Right ventricle myocardium inferior (tissue), 1 donor: ENCODE data around the gene DDX49. TPM values are rescaled to one million over a fixed set of nuclear protein-coding genes. Genes with fewer than 3 reads are reported as not detected.
"Not testable (repeated sequence)": the region's sequence is repeated elsewhere in the genome, so short reads cannot be mapped to it uniquely, and the experiment has no call there.

Source experiments
- ATAC-seq: fragments of 200-7000 bp; cut with Tn5 transposase; one replicate; pipeline ENCODE4 v1.9.1; 2020; ENCODE audit warnings: mild to moderate bottlenecking, moderate library complexity
- DNase-seq: peaks from one replicate; pipeline ENCODE4 v3.0.0; 2021; ENCODE audit errors: missing footprints
- intact Hi-C: fragments of 100-400 bp; cut with DNase I; formaldehyde crosslinking; loops from one replicate; pipeline ENCODE4 v1.11.0; 2022
- total RNA-seq: library from RNA; stranded (reverse); fragmentation: NEBNext Ultra II Directional; extraction: Animal tissue kit (Norgen Biotek cat#: 25700); gene quantifications from one replicate; pipeline ENCODE4 v1.2.1, GENCODE V29; 2021
- donor health status: DM: no; HTN: yes; CAD: no; lungs with severe emphysema.

DDX49 gene
- total RNA-seq, 1 donor from 2014 or later, result 25.6 TPM

DNA sequence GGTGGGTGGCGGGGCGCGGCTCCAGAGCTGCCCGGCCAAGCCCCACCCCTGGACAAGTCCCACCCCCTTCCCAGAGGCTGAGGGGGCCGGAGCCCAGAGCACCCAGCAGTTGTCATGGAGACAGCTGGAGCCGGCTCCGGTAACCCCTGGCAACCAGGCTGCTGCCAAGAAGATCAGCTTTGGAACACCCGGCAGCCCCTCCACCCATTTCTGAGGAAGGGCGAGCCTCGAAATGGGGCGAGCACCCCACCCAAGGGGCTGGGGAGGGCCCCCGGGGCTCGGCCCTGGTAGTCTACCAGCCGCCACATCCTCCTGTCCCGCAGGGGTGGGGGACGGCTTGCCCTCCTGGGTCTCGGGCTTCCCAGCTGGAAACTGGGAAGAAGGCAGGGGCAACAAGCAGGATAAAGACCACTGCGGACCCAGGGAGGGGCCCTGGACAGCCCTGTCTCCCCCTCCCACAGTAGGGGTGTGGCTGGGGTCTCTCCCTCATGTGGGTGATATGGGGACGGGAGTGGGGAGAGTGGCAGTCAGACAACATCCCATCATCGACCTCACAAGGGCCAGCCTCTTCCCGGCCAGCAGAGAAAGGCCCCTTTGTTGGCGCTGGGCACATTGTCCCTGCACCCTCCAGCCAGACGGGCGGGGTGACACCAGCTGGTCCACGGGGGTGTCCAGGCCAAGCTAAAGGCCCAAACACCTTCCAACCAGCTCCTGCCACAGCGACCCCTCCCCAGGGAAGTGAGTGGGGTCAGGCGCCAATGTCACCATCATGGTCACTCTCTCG, 25.1 kb upstream of the DDX49 start:
- no peak for DNase-seq
- intact Hi-C loops, result loop anchor here (10.0 kb wide), 1 partner anchor 90 kb away; no protein-coding TSS in a partner anchor
- no peak for ATAC-seq

DNA sequence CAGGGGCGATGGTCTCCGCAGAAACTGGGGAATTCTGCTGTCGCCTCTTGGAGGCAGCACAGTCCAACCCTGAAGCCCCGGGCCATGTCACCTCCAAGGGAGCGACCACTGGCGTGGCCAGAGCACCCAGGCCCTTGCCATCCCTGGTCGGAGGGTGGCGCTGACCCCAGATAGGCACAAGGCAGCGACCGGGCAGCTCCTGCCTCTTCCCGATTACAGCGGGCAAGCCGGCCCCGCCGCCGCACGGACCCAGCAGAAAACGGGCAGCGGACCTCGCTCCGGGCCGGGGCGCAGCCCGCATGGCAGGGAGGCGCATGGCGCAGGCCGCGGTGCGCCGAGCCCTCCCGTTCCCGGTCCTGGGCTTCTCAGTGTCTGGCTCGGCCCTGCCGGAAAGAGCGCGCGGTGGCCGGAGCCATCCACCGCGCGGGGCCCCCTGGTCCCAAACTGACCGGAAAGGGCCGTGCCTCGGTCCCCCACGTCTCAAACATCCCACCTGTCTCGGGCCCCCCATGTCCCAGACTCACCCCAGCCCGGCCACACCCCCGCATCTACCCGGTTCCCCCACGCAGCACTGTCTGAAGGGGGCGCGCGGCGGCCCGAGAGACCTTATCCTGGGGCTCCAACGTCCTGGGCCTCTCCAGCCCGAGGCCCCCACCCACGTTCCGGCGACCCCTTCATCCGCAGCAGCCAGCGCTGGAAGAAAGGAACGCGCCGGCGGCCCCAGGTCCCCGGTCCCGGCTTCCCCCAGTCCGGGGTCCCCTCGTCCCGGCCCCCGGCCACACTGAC, 24.3 kb upstream of the DDX49 start:
- intact Hi-C loops, result loop anchor here (10.0 kb wide), 1 partner anchor 90 kb away; no protein-coding TSS in a partner anchor
- no peak for ATAC-seq
- DNase-seq, result no peak

DNA sequence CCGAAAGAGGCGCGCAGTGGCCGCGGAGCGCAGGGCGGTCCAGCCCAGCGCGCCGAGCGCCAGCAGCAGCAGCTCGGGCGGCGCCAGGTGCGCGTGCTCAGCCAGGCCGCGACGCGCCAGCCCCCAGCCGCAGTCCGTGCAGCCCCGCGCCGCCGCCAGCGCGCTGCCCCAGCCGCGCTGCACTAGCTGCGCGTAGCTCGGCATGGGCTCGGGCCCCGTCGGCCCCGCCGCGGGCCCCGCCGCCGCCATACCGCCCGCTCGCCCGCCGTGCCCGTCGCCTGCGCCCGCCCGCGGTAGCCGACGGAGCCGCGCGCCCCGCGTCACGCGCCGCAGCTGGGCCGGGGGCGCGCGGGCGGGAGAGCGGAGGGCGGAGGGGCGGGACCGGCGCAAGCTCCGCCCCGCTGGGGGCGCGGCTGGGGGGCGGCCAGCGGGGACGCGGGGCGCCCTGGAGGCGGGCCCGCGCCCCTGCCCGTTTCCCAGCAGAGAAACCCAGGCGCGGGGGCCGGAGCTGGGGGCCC, 23.6 kb upstream of the DDX49 start, which contains the start of gene CERS1:
Gene CERS1, minus strand, starts transcription at position 335 of the 518 bp plus-strand sequence. Its CDS starts 86 bp downstream, at position 249.
- ATAC-seq, result no peak
- no peak for DNase-seq
- intact Hi-C loops, result loop anchor here (10.0 kb wide), 1 partner anchor 89 kb away; no protein-coding TSS in a partner anchor

DNA sequence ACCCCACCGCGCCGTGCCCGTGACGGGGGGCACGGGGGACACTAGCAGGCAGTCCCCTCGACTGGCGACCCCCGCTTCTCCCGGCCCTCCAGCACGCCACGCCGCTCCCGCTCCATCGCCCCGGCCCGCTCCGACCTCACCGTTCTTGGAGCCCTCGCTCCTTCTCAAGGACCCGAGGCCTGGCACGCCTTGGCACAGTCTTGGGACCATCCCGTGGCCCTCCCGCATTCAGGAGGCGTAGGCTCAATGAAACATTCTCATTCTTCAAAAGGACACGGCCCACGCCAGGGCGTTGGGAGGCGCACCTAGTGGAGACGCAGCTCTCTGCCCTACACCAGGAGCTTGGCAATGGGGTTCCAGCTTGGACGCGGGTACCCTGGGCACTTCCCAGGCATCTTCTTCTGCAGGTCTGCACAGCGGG, 23.1 kb upstream of the DDX49 start:
- DNase-seq (no peak), ATAC-seq (no peak)
- intact Hi-C loops, result loop anchor here (10.0 kb wide), 1 partner anchor 88 kb away; no protein-coding TSS in a partner anchor

DNA sequence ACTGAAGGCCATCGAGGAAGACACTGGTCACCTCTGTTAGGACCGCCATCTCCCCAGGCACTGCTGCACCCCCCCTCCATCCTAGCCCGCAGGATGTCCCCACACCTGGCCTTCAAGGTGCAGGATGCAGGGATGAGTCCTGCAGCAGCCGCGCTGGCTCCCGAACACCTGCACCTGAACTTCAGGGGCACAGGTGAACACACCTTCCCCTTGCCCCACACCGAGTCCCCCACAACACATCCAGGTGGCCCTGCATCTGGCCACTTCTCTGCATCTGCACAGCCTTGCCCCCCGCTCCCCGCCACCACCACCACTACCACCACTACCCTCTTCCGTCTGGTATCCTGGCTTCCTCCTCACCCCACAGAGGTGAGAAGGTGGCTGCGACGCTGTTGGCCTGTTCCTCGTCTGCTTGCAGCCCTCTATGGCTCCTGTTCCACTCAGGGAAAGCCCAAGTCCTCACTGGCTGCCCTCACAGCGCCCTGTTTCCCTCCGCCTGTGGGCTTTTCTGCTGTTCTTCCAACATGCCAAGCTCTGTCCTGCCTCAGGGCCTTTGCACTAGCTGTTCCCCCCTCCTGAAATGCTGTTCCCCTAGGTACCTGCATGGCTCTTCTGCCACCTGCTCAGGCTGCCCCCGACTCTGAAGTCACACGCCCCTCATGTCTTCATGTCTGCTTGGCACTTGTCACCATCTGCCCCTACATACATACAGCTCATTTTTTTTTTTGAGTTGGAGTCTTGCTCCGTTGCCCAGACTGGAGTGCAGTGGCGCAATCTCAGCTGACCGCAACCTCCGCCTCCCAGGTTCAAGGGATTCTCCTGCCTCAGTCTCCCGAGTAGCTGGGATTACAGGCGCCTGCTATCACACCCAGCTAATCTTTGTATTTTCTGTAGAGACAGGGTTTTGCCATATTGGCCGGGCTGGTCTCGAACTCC, 22.2 kb upstream of the DDX49 start:
- DNase-seq, result no peak
- intact Hi-C loops, result loop anchor here (10.0 kb wide), 1 partner anchor 87 kb away; no protein-coding TSS in a partner anchor
- ATAC-seq, result no peak

DNA sequence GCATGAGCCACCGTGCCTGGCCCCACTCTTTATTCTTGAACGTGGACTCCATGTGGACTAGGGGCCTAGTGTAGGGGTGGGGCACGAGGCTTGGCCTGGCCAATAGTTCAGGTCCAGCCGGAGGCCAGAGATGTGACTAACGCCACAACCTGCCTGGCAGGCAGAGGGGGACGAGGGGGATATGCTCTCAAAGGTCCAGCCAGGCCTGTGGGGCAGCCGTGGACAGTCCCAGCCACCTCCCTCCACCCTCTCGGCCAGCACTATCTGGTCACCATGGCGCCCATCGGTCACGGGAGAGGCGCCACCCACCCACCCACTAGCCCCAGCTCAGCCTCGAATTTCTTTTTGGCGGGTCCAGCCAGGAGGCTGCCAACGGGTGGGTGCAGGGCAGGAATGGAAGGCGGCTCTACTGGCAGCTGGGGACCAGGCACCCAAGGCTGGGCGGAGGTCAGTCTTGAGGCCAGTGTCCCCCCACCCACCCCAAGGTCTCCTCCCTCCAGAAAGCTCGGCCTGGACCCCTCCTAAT, 21.4 kb upstream of the DDX49 start:
- intact Hi-C loops, result loop anchor here (10.0 kb wide), 1 partner anchor 87 kb away; no protein-coding TSS in a partner anchor
- ATAC-seq, result no peak

DNA sequence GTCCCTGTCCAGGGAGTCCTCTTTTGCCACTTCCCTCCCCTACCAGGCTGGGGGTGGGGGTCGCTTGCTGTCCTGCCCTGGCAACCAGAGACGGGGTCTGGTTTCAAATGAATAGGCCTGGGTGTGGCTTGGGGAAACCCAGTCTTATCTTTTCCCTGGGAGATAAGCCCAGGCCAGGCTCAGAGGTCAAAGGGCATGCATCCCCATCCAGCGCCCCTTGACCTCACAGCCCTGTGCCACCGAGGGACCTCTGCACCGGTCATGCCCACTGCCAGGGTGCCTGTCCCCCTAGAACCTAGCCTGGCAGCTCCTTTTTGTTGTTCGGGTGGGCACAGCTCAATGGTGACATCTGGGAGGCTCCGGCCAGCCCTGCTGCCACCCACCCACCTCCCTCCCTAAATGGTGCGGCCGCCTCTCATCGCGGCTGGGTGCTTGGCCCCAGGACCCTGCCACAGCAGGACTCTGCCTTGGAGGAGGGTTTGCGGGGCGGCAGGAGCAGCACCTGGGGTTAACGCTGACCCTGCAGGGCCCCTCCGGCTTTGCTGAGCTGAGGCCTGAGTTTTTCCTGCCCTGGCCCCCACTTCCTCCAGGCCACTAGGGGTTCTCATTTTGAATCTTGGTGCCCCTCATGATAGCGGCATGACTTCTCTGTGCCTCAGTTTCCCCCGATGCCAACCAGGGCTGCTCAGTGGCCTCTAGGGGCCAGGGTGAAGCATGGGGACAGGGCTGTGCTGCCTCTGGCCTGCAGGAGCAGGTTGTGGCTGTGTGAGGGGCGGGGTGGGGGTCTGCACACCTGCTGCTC, 20.7 kb upstream of the DDX49 start:
- DNase-seq, result no peak
- no peak for ATAC-seq
- intact Hi-C loops, result loop anchor here (10.0 kb wide), 1 partner anchor 86 kb away; no protein-coding TSS in a partner anchor

More for the DNA sequence above, 21.4 kb upstream of the DDX49 start:
- DNase-seq, result no peak

DNA sequence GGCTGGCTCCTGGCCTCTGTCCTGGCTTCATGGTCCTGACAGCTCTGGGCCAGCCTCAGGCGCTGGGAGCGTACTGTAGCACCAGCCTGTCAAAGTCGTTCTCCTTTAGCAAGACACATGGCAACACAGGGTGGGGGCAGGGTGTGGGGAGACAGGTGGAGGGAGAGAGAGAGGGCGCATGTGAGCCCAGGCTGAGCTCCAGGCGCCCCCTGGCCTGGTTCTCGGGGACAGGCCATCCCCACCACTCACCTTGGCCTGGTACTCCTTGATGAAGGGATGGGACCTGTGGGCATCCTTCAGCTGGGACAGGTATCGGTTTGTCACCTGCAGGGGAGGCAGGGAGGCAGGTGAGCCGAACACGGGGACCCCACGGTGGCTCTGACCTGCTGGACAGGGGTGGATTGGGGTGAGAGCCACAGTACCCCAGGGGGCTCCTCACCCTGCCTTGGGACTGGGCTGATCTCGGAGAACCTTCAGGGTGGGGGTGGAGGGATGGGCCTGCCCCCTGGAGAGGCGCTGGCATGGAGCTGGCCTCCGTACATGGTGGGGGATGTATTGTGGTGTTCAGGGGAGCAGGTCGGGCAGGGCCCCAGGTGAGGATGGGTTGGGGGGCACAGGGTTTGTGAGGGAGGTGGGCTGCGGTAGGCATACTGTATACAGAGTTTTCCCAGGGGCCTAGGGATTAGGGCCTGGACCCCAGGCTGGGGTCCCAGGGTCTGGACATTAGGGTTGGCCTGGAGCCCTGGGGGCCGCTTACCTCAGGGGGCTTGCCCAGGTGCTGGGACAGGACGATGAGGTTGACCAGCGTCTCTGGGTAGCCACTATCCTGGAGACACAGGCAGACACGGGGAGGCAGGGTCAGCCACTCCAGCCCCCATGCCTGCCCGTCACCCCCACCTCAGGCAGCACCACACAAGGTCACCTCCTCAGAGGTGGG, 19.6 kb upstream of the DDX49 start:
- intact Hi-C loops, result loop anchor here (10.0 kb wide), 1 partner anchor 85 kb away; no protein-coding TSS in a partner anchor
- no peak for ATAC-seq
- no peak for DNase-seq

DNA sequence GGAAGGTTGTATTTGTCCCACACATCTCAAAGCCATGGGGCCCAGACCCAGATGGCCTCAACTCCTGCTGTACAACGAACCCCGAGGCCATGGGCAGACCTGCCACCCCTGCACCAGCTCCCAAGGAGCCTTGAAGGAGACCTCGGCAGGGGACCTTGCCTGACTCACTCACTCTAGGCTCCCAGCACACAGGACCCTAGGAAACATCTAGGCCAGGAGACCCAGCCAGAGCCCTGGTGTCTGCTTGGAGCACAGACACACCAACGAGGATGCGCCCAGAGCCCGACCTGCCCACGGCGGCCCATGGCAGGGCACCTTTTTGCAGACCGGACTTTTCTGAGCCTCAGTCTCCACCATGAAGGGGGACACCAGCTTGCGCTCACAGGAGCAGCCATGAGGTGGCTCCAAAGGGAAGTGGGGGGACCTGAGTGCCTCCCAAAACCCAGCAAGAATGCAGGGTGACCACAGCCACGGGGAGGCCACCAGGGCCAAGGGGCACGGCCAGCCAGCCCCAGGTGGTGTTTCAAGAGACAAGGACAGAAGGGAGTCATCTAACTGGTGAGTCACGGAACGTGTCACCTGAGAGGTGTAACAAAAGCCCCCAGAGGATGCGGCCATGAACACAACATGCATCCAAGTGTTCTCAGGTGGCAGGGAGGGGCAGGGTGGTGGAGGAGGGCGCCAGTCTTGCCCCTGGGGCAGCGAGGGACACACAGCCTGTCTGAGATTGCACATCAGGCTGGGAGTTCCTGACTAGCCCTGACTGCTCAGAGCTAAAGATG, 18.6 kb upstream of the DDX49 start:
- DNase-seq (no peak), ATAC-seq (no peak)
- intact Hi-C loops, result no loop called here

DNA sequence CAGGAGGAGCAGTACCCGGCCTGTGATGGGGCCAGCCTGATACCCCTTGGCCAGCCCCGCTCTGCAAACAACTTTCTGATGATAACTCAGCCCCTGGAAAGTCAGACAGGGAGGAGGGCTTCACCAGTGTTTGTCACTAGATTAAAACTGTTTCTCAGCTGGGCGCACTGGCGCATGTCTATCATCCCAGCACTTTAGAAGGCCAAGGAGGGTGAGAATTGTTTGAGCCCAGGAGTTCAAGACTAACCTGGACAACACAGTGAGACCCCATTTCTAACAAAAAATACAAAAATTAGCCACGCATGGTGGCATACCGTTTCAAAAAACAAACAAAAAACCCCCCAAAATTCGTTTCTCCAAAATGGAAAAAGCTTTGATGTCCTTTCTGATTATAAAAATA, 18.0 kb upstream of the DDX49 start:
- DNase-seq (no peak), ATAC-seq (no peak)
- intact Hi-C loops, result no loop called here

DNA sequence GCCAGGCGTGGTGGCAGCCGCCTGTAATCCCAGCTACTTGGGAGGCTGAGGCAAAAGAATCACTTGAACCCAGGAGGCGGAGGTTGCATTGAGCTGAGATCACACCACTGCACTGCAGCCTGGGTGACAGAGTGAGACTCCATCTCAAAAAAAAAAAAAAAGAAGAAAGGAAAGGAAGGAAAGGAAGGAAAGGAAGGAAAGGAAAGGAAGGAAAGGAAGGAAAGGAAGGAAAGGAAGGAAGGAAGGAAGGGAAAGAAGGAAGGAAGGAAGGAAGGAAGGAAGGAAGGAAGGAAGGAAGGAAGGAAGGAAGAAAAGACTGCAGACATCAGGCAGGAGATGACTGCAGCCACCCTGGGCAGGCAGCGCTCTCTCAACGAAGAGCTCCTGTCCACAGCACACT, 17.0 kb upstream of the DDX49 start:
- ATAC-seq, DNase-seq, intact Hi-C loops: not testable (repeated sequence)

DNA sequence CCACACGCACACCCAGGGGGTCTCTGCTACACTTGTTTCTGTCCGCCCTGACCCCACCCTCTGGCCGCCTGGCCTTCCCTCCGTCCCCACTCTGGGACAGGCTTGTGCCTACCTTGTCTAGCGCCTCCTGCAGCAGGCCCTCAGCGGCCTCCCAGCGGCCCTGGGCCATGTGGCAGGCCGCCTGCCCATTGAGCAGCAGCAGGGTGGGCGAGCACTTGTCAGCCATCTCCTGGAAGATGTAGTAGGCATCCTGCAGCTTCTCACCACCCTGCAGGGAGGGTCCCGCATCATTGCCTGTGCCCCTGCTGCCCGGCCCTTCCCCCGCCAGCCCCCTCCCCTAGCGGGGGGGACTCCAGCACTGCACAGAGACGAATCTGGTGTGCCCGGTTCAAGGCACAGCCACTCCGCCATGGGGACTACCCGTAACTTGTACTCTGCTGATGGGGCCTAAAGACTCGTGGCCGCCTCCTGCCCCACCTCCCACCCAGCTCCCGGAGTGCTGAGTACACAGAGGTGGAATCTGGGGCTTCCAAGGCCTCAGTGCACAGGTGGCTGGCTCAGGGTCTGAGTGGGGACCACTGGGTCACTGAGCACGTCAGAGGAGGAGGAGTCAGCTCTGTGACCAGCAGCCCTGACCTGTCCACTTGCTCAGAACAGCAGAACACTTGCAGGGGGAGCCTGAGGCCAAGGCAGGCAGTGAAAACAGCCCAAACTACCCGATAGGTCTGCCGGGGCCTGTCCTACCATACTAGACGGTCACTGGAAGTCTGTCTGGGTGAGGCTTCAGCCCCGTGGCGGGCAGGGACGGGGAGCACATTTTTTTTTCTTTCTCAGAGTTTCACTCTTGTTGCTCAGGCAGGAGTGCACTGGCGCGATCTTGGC, 16.1 kb upstream of the DDX49 start:
- ATAC-seq (no peak), DNase-seq (no peak)
- intact Hi-C loops, result no loop called here

DNA sequence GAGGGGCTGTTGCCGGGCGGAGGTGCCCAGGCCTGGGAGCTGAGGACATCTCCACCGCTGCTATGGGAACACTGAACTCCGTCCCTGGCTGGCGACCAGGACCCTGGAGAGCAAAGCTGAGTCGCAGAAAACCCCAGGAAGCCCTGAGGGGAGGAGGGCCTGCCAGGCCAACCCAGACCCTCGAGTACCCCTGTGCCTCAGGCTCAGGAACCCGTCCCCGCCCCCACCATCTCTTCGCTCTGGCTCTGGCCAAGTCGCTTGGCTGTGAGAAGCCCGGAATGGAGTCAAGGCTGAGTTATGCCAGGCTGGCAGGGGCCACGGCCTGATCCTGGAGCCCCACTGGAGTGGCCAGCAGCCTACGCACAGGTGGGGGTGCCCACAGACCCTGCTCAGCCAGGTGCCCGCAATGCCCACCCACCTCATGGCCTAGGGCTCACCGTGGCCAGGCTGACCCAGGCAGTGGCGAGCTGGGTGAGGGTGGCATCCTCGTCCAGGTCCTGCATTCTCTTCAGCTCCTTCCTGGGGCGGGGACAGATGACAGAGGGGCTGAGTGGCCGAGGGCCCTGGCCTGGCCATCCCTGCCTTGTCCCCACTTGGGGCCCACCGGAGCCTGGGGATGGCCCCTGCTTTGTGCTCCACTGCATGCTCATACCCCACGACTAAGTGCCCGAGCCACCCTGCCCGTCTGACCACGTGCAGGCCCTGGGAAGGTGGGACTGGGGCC, 15.0 kb upstream of the DDX49 start:
- ATAC-seq (no peak), DNase-seq (no peak)
- intact Hi-C loops, result no loop called here

DNA sequence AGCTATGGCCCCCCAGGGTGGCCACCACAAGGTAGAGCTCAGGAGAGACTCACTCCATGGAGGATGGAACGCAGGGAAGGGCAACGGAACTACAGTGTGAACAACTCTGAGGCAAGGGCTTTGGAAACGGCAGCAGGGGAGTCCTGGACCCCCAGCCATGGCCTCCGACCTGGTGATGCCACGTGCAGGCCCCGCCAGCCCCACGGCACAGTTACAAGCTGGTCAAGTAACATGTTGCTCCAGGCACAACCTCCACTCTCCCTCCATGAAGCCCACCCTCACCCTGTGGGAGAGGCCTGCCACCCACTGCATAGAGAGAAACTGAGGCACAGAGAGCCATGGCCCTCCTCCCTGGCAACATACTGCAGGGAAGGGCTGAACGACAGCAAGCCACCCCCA, 14.5 kb upstream of the DDX49 start:
- no peak for DNase-seq
- intact Hi-C loops, result no loop called here
- ATAC-seq, result no peak
